Fibroblast of lung (primary cell): Measurements from ENCODE around the gene ITIH3. TPM values are rescaled to one million over a fixed set of nuclear protein-coding genes. Genes with fewer than 3 reads are reported as not detected.

Source experiments
- DNase-seq, 2 donors: peaks; one replicate each; pipeline versions ENCODE4 v3.0.0 to v3.0.0-alpha.2; 2010; ENCODE audit warnings: low read depth in 2 of 2
- H2AFZ ChIP-seq: 2 replicates; pipeline ENCODE4 v1.5.1; 2012; ENCODE audit warnings: low read length, control low read depth, inconsistent platforms
- H3K27ac ChIP-seq: 2 replicates; pipeline ENCODE4 v1.5.1; 2011; ENCODE audit warnings: low read length, control low read depth; ENCODE audit not compliant: insufficient read depth
- H3K27me3 ChIP-seq: 2 replicates; pipeline ENCODE4 v1.5.1; 2011; ENCODE audit warnings: mild to moderate bottlenecking, low read length; ENCODE audit not compliant: control insufficient read depth, insufficient read depth
- H3K36me3 ChIP-seq: 2 replicates; pipeline ENCODE4 v1.5.1; 2011; ENCODE audit warnings: low read length; ENCODE audit not compliant: control insufficient read depth, insufficient read depth
- H3K4me1 ChIP-seq: 2 replicates; pipeline ENCODE4 v1.5.1; 2011; ENCODE audit warnings: low read length; ENCODE audit not compliant: control insufficient read depth, insufficient read depth; ENCODE audit errors: extremely low read depth
- H3K4me2 ChIP-seq: 2 replicates; pipeline ENCODE4 v1.5.1; 2011; ENCODE audit warnings: low read length, control low read depth; ENCODE audit not compliant: insufficient read depth; ENCODE audit errors: extremely low read depth
- H3K4me3 ChIP-seq, 4 experiments: fragments of 200-600 bp in 1 of 4; sonication (generic) in 1 of 4; replicated peaks in 1 of 4; 2 replicates each; pipeline ENCODE4 v1.5.1; 2011 to 2016; ENCODE audit warnings: low read length in 4 of 4, low read depth in 3 of 4, mild to moderate bottlenecking in 3 of 4, control low read depth in 2 of 4, inconsistent platforms in 1 of 4, mixed read lengths in 1 of 4; ENCODE audit not compliant: insufficient read depth in 1 of 4; ENCODE audit errors: control extremely low read depth in 1 of 4
- H3K79me2 ChIP-seq: 2 replicates; pipeline ENCODE4 v1.5.1; 2012; ENCODE audit warnings: mild to moderate bottlenecking, low read length, inconsistent platforms; ENCODE audit not compliant: control insufficient read depth, insufficient read depth
- H3K9ac ChIP-seq: 2 replicates; pipeline ENCODE4 v1.5.1; 2011; ENCODE audit warnings: mild to moderate bottlenecking, low read length, control low read depth; ENCODE audit not compliant: insufficient read depth
- H3K9me3 ChIP-seq: 2 replicates; pipeline ENCODE4 v1.5.1; 2012; ENCODE audit warnings: low read depth, low read length; ENCODE audit not compliant: control insufficient read depth, insufficient read depth
- H4K20me1 ChIP-seq: 2 replicates; pipeline ENCODE4 v1.5.1; 2011; ENCODE audit warnings: low read length; ENCODE audit not compliant: control insufficient read depth, insufficient read depth; ENCODE audit errors: extremely low read depth
- CTCF ChIP-seq, 2 donors: IDR thresholded peaks in 1 of 2; conservative IDR thresholded peaks in 1 of 2; 1 replicate in 1 of 2; 2 replicates in 1 of 2; pipeline ENCODE4 v1.5.1; 2011 to 2012; ENCODE audit warnings: low read length in 2 of 2, control low read depth in 1 of 2, inconsistent platforms in 1 of 2, low read depth in 1 of 2, mild to moderate bottlenecking in 1 of 2
- EZH2 ChIP-seq: IDR thresholded peaks from 2 replicates; pipeline ENCODE4 v1.5.1; 2012; ENCODE audit warnings: low read length, control low read depth, mild to moderate bottlenecking; ENCODE audit errors: missing control alignments
- polyA plus RNA-seq, 2 donors: library from polyadenylated mRNA; depleted of rRNA in 1 of 2; stranded (reverse) in 1 of 2; unstranded in 1 of 2; fragments of >200 nt; gene quantifications; 2 replicates each; pipeline ENCODE4 v1.2.1, GENCODE V29; 2011 to 2012; ENCODE audit warnings: missing spikeins in 1 of 2
- total RNA-seq: library from RNA; depleted of rRNA; stranded (reverse); fragments of >200 nt; gene quantifications from 2 replicates; pipeline ENCODE4 v1.2.1, GENCODE V29; 2014

Gene ITIH3
- total and polyA plus RNA-seq, 2 donors (not counting 1 experiment from before 2014, with no cell fraction given), result 0.17 to 1.5 TPM

- Histone ChIP-seq H3K27ac (no peak overlapping the region), H3K4me1 (peaks cover 8% of the 10 kb centered on the region), H3K4me3 (no peak overlapping the region), H3K36me3 (no peaks in the 10 kb centered on the region), H3K79me2 (no peaks in the 10 kb centered on the region), H3K27me3 (no peaks in the 10 kb centered on the region), H3K4me2 (no peak overlapping the region), H3K9me3 (no peaks in the 10 kb centered on the region), H3K9ac (no peak overlapping the region), H2AFZ (no peak overlapping the region), H4K20me1 (no peaks in the 10 kb centered on the region)
- TF ChIP-seq EZH2, result no peak
- no peak for TF ChIP-seq CTCF (conservative IDR thresholded peaks at IDR 0.05 in 1 of 2, IDR thresholded peaks at IDR 0.05 in 1 of 2; ENCODE audit: low read depth in 1 of 2, low read length in 2 of 2)
- no peak for DNase-seq
Measured at GRCh38 chr3:52839892-52840545, 45.4 kb downstream of the ITIH3 start.

- Histone ChIP-seq H3K4me1 (peaks cover 3% of the 10 kb centered on the region), H3K4me3 (no peak overlapping the region), H3K27ac (no peak overlapping the region), H3K27me3 (no peaks in the 10 kb centered on the region), H3K9ac (no peak overlapping the region), H3K36me3 (no peaks in the 10 kb centered on the region), H2AFZ (no peak overlapping the region), H3K79me2 (no peaks in the 10 kb centered on the region), H3K9me3 (no peaks in the 10 kb centered on the region), H4K20me1 (no peaks in the 10 kb centered on the region), H3K4me2 (no peak overlapping the region)
- peak in 1 of 2 donors; percentile 30 for DNase-seq
- TF ChIP-seq EZH2 (no peak), CTCF (conservative IDR thresholded peaks at IDR 0.05 in 1 of 2, IDR thresholded peaks at IDR 0.05 in 1 of 2; ENCODE audit: low read depth in 1 of 2, low read length in 2 of 2) (no peak)
Measured at GRCh38 chr3:52841211-52841980, 46.8 kb downstream of the ITIH3 start.

- no peaks in the 10 kb centered on the region for H4K20me1 ChIP-seq
- no peaks in the 10 kb centered on the region for H3K79me2 ChIP-seq
- no peak overlapping the region for H3K4me3 ChIP-seq
- H3K4me2 ChIP-seq, result no peak overlapping the region
- peaks cover 3% of the 10 kb centered on the region for H3K4me1 ChIP-seq
- H3K27ac ChIP-seq, result no peak overlapping the region
- H3K36me3 ChIP-seq, result no peaks in the 10 kb centered on the region
- H3K9ac ChIP-seq, result no peak overlapping the region
- H2AFZ ChIP-seq, result no peak overlapping the region
- no peaks in the 10 kb centered on the region for H3K9me3 ChIP-seq
- no peak for DNase-seq
- TF ChIP-seq EZH2, result no peak
- no peaks in the 10 kb centered on the region for H3K27me3 ChIP-seq
Measured at GRCh38 chr3:52841981-52842340, 47.4 kb downstream of the ITIH3 start.
